ENCODE results near the gene INA.
"Not testable (repeated sequence)": the region's sequence is repeated elsewhere in the genome, so short reads cannot be mapped to it uniquely, and the experiment has no call there.

- not testable (repeated sequence) for TF ChIP-seq POLR2AphosphoS5 (IDR thresholded peaks at IDR 0.05; ENCODE audit: low read depth, low read length); POLR2A (IDR thresholded peaks at IDR 0.05; ENCODE audit: low read depth, low read length); TAF1 (IDR thresholded peaks at IDR 0.05; ENCODE audit: borderline replicate concordance, low read depth, low read length)
Measured at GRCh38 chr10:103245587-103245986, 31.4 kb upstream of the INA start, which contains the start of gene RPEL1.
